Urinary bladder (tissue), 4 donors: Measurements from ENCODE around the gene NUDT10. TPM values are rescaled to one million over a fixed set of nuclear protein-coding genes. Genes with fewer than 3 reads are reported as not detected.
"Not testable (repeated sequence)": the region's sequence is repeated elsewhere in the genome, so short reads cannot be mapped to it uniquely, and the experiment has no call there.

Source experiments
- DNase-seq: peaks from one replicate; pipeline ENCODE4 v3.0.0-alpha.2; 2015; ENCODE audit errors: extremely low spot score
- H3K27ac ChIP-seq: one replicate; pipeline ENCODE4 v1.5.1; 2013; ENCODE audit warnings: low read depth, mild to moderate bottlenecking, moderate library complexity
- H3K36me3 ChIP-seq: one replicate; pipeline ENCODE4 v1.6.1; 2013; ENCODE audit warnings: mild to moderate bottlenecking, moderate library complexity; ENCODE audit not compliant: insufficient read depth
- H3K4me1 ChIP-seq: one replicate; pipeline ENCODE4 v1.6.1; 2013; ENCODE audit warnings: mild to moderate bottlenecking, moderate library complexity; ENCODE audit not compliant: insufficient read depth
- H3K4me3 ChIP-seq: one replicate; pipeline ENCODE4 v1.5.1; 2013; ENCODE audit warnings: low read depth, low read length
- WGBS: extraction: QIAGEN DNeasy Blood & Tissue Kit; methylation state at CpG from one replicate; pipeline ENCODE4 v1.1.7; 2013; 5-methylcytosine and 5-hydroxymethylcytosine counted together
- polyA plus RNA-seq: library from polyadenylated mRNA; stranded (reverse); fragments of 200-250 nt; gene quantifications from one replicate; pipeline ENCODE4 v1.2.3, GENCODE V29; 2013
- total RNA-seq: library from RNA; depleted of rRNA; stranded (reverse); fragments of >200 nt; gene quantifications from one replicate; pipeline ENCODE4 v1.2.3, GENCODE V29; 2014
- donor health status: healthy with polysubstance abuse.
- donor health status: healthy.

Gene NUDT10
- total RNA-seq, result 5.6 TPM
- 6.9 TPM for polyA plus RNA-seq

GRCh38 chrX:51332188-51332942, at the start of gene NUDT10:
TSS of gene NUDT10 (plus strand) at chrX:51332822. CDS start at chrX:51332966, 144 bp downstream.
- H3K27ac ChIP-seq, result no peak within 1 kb of the TSS
- H3K4me1 ChIP-seq, result no peaks in the 10 kb centered on the region
- no peaks in the 10 kb centered on the region for H3K36me3 ChIP-seq
- under 1% methylated on average over 62 of the region's 68 CpGs for WGBS
- peak within 1 kb of the TSS; percentile 45 for H3K4me3 ChIP-seq
- no peak for DNase-seq

GRCh38 chrX:51292421-51292820, 40.2 kb upstream of the NUDT10 start:
- DNase-seq, result no peak
- WGBS, result 23% methylated on average over 3 of the region's 3 CpGs
- Histone ChIP-seq H3K27ac (no peak overlapping the region), H3K4me3 (no peak overlapping the region), H3K4me1 (no peaks in the 10 kb centered on the region), H3K36me3 (no peaks in the 10 kb centered on the region)

- no peak overlapping the region for H3K27ac ChIP-seq
- WGBS, result 89% methylated on average over 2 of the region's 2 CpGs
- H3K4me1 ChIP-seq, result no peaks in the 10 kb centered on the region
- no peak for DNase-seq
- H3K4me3 ChIP-seq, result no peak overlapping the region
- no peaks in the 10 kb centered on the region for H3K36me3 ChIP-seq
These were observed 36.5 kb upstream of the NUDT10 start for GRCh38 chrX:51296138-51296537.

GRCh38 chrX:51316271-51316670, 16.4 kb upstream of the NUDT10 start:
- H3K27ac ChIP-seq, result no peak overlapping the region
- DNase-seq, result no peak
- WGBS, result 50% methylated on average over 1 of the region's 1 CpG
- no peaks in the 10 kb centered on the region for H3K4me1 ChIP-seq
- no peaks in the 10 kb centered on the region for H3K36me3 ChIP-seq
- no peak overlapping the region for H3K4me3 ChIP-seq

- H3K27ac ChIP-seq, H3K36me3 ChIP-seq, H3K4me1 ChIP-seq, DNase-seq: not testable (repeated sequence)
- WGBS, result 2% methylated on average over 47 of the region's 56 CpGs
- H3K4me3 ChIP-seq, result peak overlapping the region; percentile 45
These were observed 542 bp downstream of the NUDT10 start for GRCh38 chrX:51332943-51333785.

- H3K36me3 ChIP-seq, result no peaks in the 10 kb centered on the region
- no peak overlapping the region for H3K27ac ChIP-seq
- no peaks in the 10 kb centered on the region for H3K4me1 ChIP-seq
- 86% methylated on average over 4 of the region's 4 CpGs for WGBS
- DNase-seq, result no peak
- no peak overlapping the region for H3K4me3 ChIP-seq
These were observed 1.7 kb downstream of the NUDT10 start for GRCh38 chrX:51334276-51334675.

- 10% methylated on average over 3 of the region's 3 CpGs for WGBS
- no peaks in the 10 kb centered on the region for H3K36me3 ChIP-seq
- H3K27ac ChIP-seq, result no peak overlapping the region
- no peak for DNase-seq
- H3K4me3 ChIP-seq, result no peak overlapping the region
- H3K4me1 ChIP-seq, result no peaks in the 10 kb centered on the region
These were observed 4.0 kb downstream of the NUDT10 start for GRCh38 chrX:51336584-51336983.

- Histone ChIP-seq H3K4me3 (no peak overlapping the region), H3K36me3 (peaks cover 2% of the 10 kb centered on the region), H3K27ac (no peak overlapping the region), H3K4me1 (no peaks in the 10 kb centered on the region)
- DNase-seq, result no peak
- 65% methylated on average over 7 of the region's 7 CpGs for WGBS
These were observed 28.6 kb downstream of the NUDT10 start for GRCh38 chrX:51361251-51361650.

- no peak for DNase-seq
- Histone ChIP-seq H3K27ac (no peak overlapping the region), H3K4me3 (no peak overlapping the region), H3K36me3 (no peaks in the 10 kb centered on the region), H3K4me1 (no peaks in the 10 kb centered on the region)
- 80% methylated on average over 2 of the region's 2 CpGs for WGBS
These were observed 44.0 kb downstream of the NUDT10 start for GRCh38 chrX:51376672-51377071.

Other genes starting within 250 kb of the NUDT10 start
- gene NUDT11, start 163.8 kb downstream of the NUDT10 start, total RNA-seq, result 11.4 TPM
- 5.6 TPM for gene NUDT11, start 163.8 kb downstream of the NUDT10 start, polyA plus RNA-seq